Esophagus mucosa (tissue), 1 donor: ENCODE measurements around the gene LRP1B. TPM values are rescaled to one million over a fixed set of nuclear protein-coding genes. Genes with fewer than 3 reads are reported as not detected.

ENCODE experiments used
- ATAC-seq: fragments of 200-7000 bp; cut with Tn5 transposase; one replicate; pipeline ENCODE4 v1.9.1; 2020
- total RNA-seq: library from RNA; stranded (reverse); gene quantifications from one replicate; pipeline ENCODE4 v1.2.4, GENCODE V29; 2023
- donor health status: DM: yes; HTN: yes; CAD: no.

Gene LRP1B
- total RNA-seq, 1 donor from 2014 or later, result 0.40 TPM

- no peak for ATAC-seq
These were observed 1062.6 kb downstream of the LRP1B start for GRCh38 chr2:141068053-141068682.

- no peak for ATAC-seq
These were observed 1065.8 kb downstream of the LRP1B start for GRCh38 chr2:141065042-141065441.

GRCh38 chr2:141063406-141063805, 1067.4 kb downstream of the LRP1B start:
- ATAC-seq, result no peak

GRCh38 chr2:141062443-141062842, 1068.4 kb downstream of the LRP1B start:
- no peak for ATAC-seq

- ATAC-seq, result no peak
These were observed 1068.8 kb downstream of the LRP1B start for GRCh38 chr2:141062031-141062430.

- ATAC-seq, result no peak
These were observed 1072.3 kb downstream of the LRP1B start for GRCh38 chr2:141058556-141058955.

- ATAC-seq, result no peak
These were observed 1075.3 kb downstream of the LRP1B start for GRCh38 chr2:141055531-141055930.

- ATAC-seq, result no peak
These were observed 1081.9 kb downstream of the LRP1B start for GRCh38 chr2:141048951-141049350.

- ATAC-seq, result no peak
These were observed 1089.5 kb downstream of the LRP1B start for GRCh38 chr2:141041281-141041680.

GRCh38 chr2:141038341-141038740, 1092.5 kb downstream of the LRP1B start:
- ATAC-seq, result no peak

- ATAC-seq, result no peak
These were observed 1093.5 kb downstream of the LRP1B start for GRCh38 chr2:141037361-141037760.

GRCh38 chr2:141035846-141036420, 1094.9 kb downstream of the LRP1B start:
- no peak for ATAC-seq

- no peak for ATAC-seq
These were observed 1101.3 kb downstream of the LRP1B start for GRCh38 chr2:141029428-141030078.

- no peak for ATAC-seq
These were observed 1103.6 kb downstream of the LRP1B start for GRCh38 chr2:141027221-141027620.

- no peak for ATAC-seq
These were observed 1109.2 kb downstream of the LRP1B start for GRCh38 chr2:141021611-141022010.

- no peak for ATAC-seq
These were observed 1109.7 kb downstream of the LRP1B start for GRCh38 chr2:141021109-141021508.

- ATAC-seq, result no peak
These were observed 1110.5 kb downstream of the LRP1B start for GRCh38 chr2:141020346-141020745.

GRCh38 chr2:141015341-141016047, 1115.3 kb downstream of the LRP1B start:
- no peak for ATAC-seq

- ATAC-seq, result no peak
These were observed 1126.7 kb downstream of the LRP1B start for GRCh38 chr2:141003967-141004657.

GRCh38 chr2:141001750-141002149, 1129.1 kb downstream of the LRP1B start:
- no peak for ATAC-seq

- ATAC-seq, result no peak
These were observed 1132.2 kb downstream of the LRP1B start for GRCh38 chr2:140998577-140998976.

GRCh38 chr2:140998017-140998416, 1132.8 kb downstream of the LRP1B start:
- ATAC-seq, result no peak

GRCh38 chr2:140994856-140995255, 1136.0 kb downstream of the LRP1B start:
- no peak for ATAC-seq
